Hepatocyte (in vitro differentiated cells): ENCODE measurements around the gene RIN3.

Source experiments
- CTCF ChIP-seq: fragments of 200-600 bp; sonication (generic); IDR thresholded peaks from 2 replicates; pipeline ENCODE4 v1.5.1; 2016; ENCODE audit warnings: antibody characterized with exemption, mild to moderate bottlenecking; ENCODE audit not compliant: poor library complexity
- EZH2 ChIP-seq: fragments of 200-600 bp; sonication (generic); IDR thresholded peaks from 2 replicates; pipeline ENCODE4 v1.6.1; 2016; ENCODE audit warnings: antibody characterized with exemption, mild to moderate bottlenecking, borderline replicate concordance
- EZH2phosphoT487 ChIP-seq: fragments of 200-600 bp; sonication (generic); IDR thresholded peaks from one replicate; pipeline ENCODE4 v1.6.1; 2018; ENCODE audit warnings: antibody characterized with exemption, mild to moderate bottlenecking, low read depth, moderate library complexity; ENCODE audit not compliant: unreplicated experiment, severe bottlenecking

GRCh38 chr14:92521058-92521415 lies 7.5 kb downstream of the RIN3 start:
- TF ChIP-seq CTCF (no peak), EZH2 (no peak), EZH2phosphoT487 (no peak)
